Cortex of kidney (tissue), 1 donor: Measurements from ENCODE around the gene SLC25A40.

Experiments used
- DNase-seq: peaks from one replicate; lab custom pipeline; 2025; lab: John Stamatoyannopoulos, UW

The SLC25A40 gene

DNA sequence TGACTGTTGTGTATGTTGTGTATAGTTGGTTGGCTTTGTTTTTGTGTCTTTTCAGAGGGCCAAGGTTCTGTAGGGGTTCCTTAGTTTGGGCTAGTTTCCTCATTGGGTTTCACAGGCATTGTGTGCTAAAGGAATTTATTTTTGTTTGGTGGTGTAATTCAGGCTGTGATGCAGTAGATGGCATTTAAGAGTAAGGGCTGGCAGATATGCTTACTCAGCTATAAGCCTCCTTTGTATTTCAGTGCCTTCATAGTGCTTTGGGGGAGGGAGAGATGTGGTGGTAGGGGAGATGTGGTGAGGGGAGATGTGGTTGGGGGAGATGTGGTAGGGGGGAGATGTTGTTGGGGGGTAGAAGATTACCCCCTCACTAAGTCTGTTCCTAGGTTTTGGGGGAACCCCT lies 91.7 kb downstream of the SLC25A40 start:
- no peak for DNase-seq
